K562 (cell line): ENCODE results near the gene RDH16. TPM values are rescaled to one million over a fixed set of nuclear protein-coding genes. Genes with fewer than 3 reads are reported as not detected.
A peak's percentile ranks its signal among the peaks of the same experiment; 100 is the strongest.

Experiments
- ATAC-seq: fragments of 200-7000 bp; cut with Tn5 transposase; 3 replicates; pipeline ENCODE4 v1.9.1; 2020; ENCODE audit warnings: moderate library complexity
- BruUV-seq: library from RNA; stranded (reverse); fragments of 400-500 nt; replicated peaks from 2 replicates; lab custom pipeline; 2021; lab: Mats Ljungman, UMichigan
- CTCF ChIA-PET: fragments of 300-600 bp; formaldehyde crosslinking; extraction: SDS; loops from one replicate; lab custom pipeline; 2021; ENCODE audit warnings: low intra/inter-chr PET ratio; lab: Yijun Ruan, JAX
- POLR2A ChIA-PET: fragments of 300-600, 350-650 bp; sonication (Branson Sonifier 250); formaldehyde crosslinking; extraction: SDS; loops from one replicate; lab custom pipeline; 2021; ENCODE audit warnings: antibody characterized with exemption, inconsistent platforms; lab: Yijun Ruan, JAX
- DNase-seq, 4 experiments: peaks; one replicate each; pipeline versions ENCODE4 v3.0.0 to v3.0.0-alpha.2; 2011 to 2018; ENCODE audit warnings: low spot score in 3 of 4, mixed read lengths in 3 of 4; ENCODE audit errors: extremely low read depth in 1 of 4
- FAIRE-seq: peaks from 2 replicates; lab custom pipeline; 2011; peaks lifted over from hg19 to GRCh38; lab: Jason Lieb, UNC
- H2AFZ ChIP-seq: 2 replicates; pipeline ENCODE4 v1.6.0; 2011; ENCODE audit warnings: low read depth, low read length, control low read depth, inconsistent platforms
- H3K27ac ChIP-seq: fragments of 200-600 bp; 3 replicates; pipeline ENCODE4 v1.8.0; 2011; ENCODE audit warnings: low read depth, mild to moderate bottlenecking, control low read depth, inconsistent platforms, low read length, moderate library complexity, mixed read lengths; ENCODE audit errors: extremely low read depth
- H3K27me3 ChIP-seq, 2 experiments: fragments of 300-600 bp in 1 of 2; 2 replicates in 1 of 2; 3 replicates in 1 of 2; pipeline versions ENCODE4 v1.6.0 to v1.8.0; 2011; ENCODE audit warnings: inconsistent platforms in 2 of 2, low read length in 2 of 2, mild to moderate bottlenecking in 1 of 2, mixed read lengths in 1 of 2, moderate library complexity in 1 of 2; ENCODE audit not compliant: control insufficient read depth in 2 of 2, insufficient read depth in 2 of 2
- H3K36me3 ChIP-seq: fragments of 300-600 bp; 3 replicates; pipeline ENCODE4 v1.8.0; 2011; ENCODE audit warnings: mild to moderate bottlenecking, low read length, inconsistent platforms; ENCODE audit not compliant: control insufficient read depth, insufficient read depth
- H3K4me1 ChIP-seq, 2 experiments: fragments of 200-600 bp in 1 of 2; replicated peaks in 1 of 2; 2 replicates in 1 of 2; 3 replicates in 1 of 2; pipeline versions ENCODE4 v1.5.1 to v1.8.0; 2011; ENCODE audit warnings: inconsistent platforms in 2 of 2, low read length in 2 of 2, mild to moderate bottlenecking in 1 of 2, mixed read lengths in 1 of 2, moderate library complexity in 1 of 2; ENCODE audit not compliant: control insufficient read depth in 2 of 2, insufficient read depth in 2 of 2
- H3K4me2 ChIP-seq: 2 replicates; pipeline ENCODE4 v1.6.1; 2011; ENCODE audit warnings: low read length, control low read depth, inconsistent platforms, mixed read lengths; ENCODE audit not compliant: insufficient read depth
- H3K4me3 ChIP-seq: fragments of 200-600 bp; sonication (generic), shearing (Covaris generic); 2 replicates; pipeline ENCODE4 v1.5.1; 2016; ENCODE audit warnings: control low read depth, inconsistent platforms
- H3K79me2 ChIP-seq: fragments of 200-600 bp; 3 replicates; pipeline ENCODE4 v1.8.0; 2011; ENCODE audit warnings: low read length, inconsistent platforms; ENCODE audit not compliant: control insufficient read depth, insufficient read depth
- H3K9ac ChIP-seq, 2 experiments: 2 replicates each; pipeline versions ENCODE4 v1.6.0 to v1.6.1; 2011; ENCODE audit warnings: low read depth in 2 of 2, low read length in 2 of 2, control low read depth in 1 of 2, inconsistent platforms in 1 of 2, mild to moderate bottlenecking in 1 of 2, mixed read lengths in 1 of 2; ENCODE audit not compliant: insufficient read depth in 1 of 2
- H3K9me1 ChIP-seq: one replicate; pipeline ENCODE4 v1.6.0; 2011; ENCODE audit warnings: inconsistent platforms, mild to moderate bottlenecking, low read length, moderate library complexity; ENCODE audit not compliant: control insufficient read depth, insufficient read depth
- H3K9me3 ChIP-seq: replicated peaks from 2 replicates; pipeline ENCODE4 v1.5.1; 2011; ENCODE audit warnings: low read depth, low read length, inconsistent platforms; ENCODE audit not compliant: control insufficient read depth, insufficient read depth
- H4K20me1 ChIP-seq: replicated peaks from 2 replicates; pipeline ENCODE4 v1.6.1; 2011; ENCODE audit warnings: low read length, inconsistent platforms, mixed read lengths; ENCODE audit not compliant: control insufficient read depth, insufficient read depth
- CBX2 ChIP-seq: fragments of 200-600 bp; sonication (generic); IDR thresholded peaks from one replicate; pipeline ENCODE4 v1.6.1; 2012; ENCODE audit warnings: mild to moderate bottlenecking, low read length, inconsistent platforms; ENCODE audit not compliant: insufficient read depth, poor library complexity, severe bottlenecking
- E2F6 ChIP-seq, 2 experiments: IDR thresholded peaks; 2 replicates each; pipeline ENCODE4 v1.6.1; 2011; ENCODE audit warnings: borderline replicate concordance in 1 of 2, control low read depth in 1 of 2, low read depth in 1 of 2, low read length in 1 of 2, mild to moderate bottlenecking in 1 of 2, mixed read lengths in 1 of 2, moderate library complexity in 1 of 2; ENCODE audit not compliant: insufficient read depth in 1 of 2, insufficient read length in 1 of 2, poor library complexity in 1 of 2, severe bottlenecking in 1 of 2; ENCODE audit errors: extremely low read depth in 1 of 2
- ZNF436 ChIP-seq: fragments of 250-450, 450-650 bp; sonication (Bioruptor Pico); formaldehyde crosslinking; IDR thresholded peaks from 2 replicates; pipeline ENCODE4 v1.7.0; 2020; ENCODE audit warnings: mild to moderate bottlenecking
- WGBS: fragments of 100-300 bp; shearing (Covaris generic); methylation state at CpG from one replicate; pipeline ENCODE4 v1.1.6; 2016; ENCODE audit warnings: low coverage, mixed read lengths; ENCODE audit not compliant: insufficient coverage; ENCODE audit errors: missing lambda C conversion rate; 5-methylcytosine and 5-hydroxymethylcytosine counted together
- in situ Hi-C: fragments of 300-500 bp; cut with MboI; formaldehyde crosslinking; loops from 4 replicates; pipeline ENCODE4 v1.15.0; 2018; ENCODE audit warnings: inconsistent platforms, mixed read lengths
- intact Hi-C: fragments of 100-400 bp; cut with micrococcal nuclease; formaldehyde crosslinking; loops from 2 replicates; pipeline ENCODE4 v1.14.2; 2022
- polyA plus RNA-seq, 8 experiments: library from polyadenylated mRNA; depleted of rRNA in 4 of 8; stranded (reverse) in 5 of 8; unstranded in 3 of 8; fragments of >200 nt; fragmentation: Nextera tagmentation in 2 of 8; fragmentation: Illumina TruSeq in 1 of 8; extraction: Ambion mirVana in 2 of 8; extraction: Trizol in 1 of 8; gene quantifications; 2 replicates each; pipeline versions ENCODE4 v1.2.1 to v1.2.3, GENCODE V29; 2011 to 2014; ENCODE audit warnings: inconsistent platforms in 1 of 8, missing spikeins in 1 of 8
- total RNA-seq, 7 experiments: library from RNA; depleted of rRNA in 6 of 7; stranded (reverse); fragments of >200 nt in 6 of 7; fragmentation: Illumina TruSeq in 2 of 7; extraction: Trizol in 2 of 7; gene quantifications; 2 replicates each; pipeline versions ENCODE4 v1.2.1 to v1.2.3, GENCODE V29; 2011 to 2021; ENCODE audit warnings: low replicate concordance in 1 of 7

The RDH16 gene
- total and polyA plus RNA-seq, 9 of the 15 experiments (the other 6 are each of a cell fraction or from before 2014, with no cell fraction given), result 0.11 to 0.52 (median 0.22) TPM; not detected in 1

GRCh38 chr12:56993346-56993745 lies 35.9 kb upstream of the RDH16 start:
- Histone ChIP-seq H3K4me3 (no peak overlapping the region), H4K20me1 (no peaks in the 10 kb centered on the region), H3K4me1 (peaks cover 39 to 41% of the 10 kb centered on the region in 2 experiments), H3K27ac (no peak overlapping the region), H2AFZ (no peak overlapping the region), H3K9me3 (no peaks in the 10 kb centered on the region), H3K79me2 (no peaks in the 10 kb centered on the region), H3K9me1 (no peaks in the 10 kb centered on the region), H3K4me2 (no peak overlapping the region), H3K36me3 (0 out of 3 replicates have a peak, but pooled peaks cover 2% of the 10 kb centered on the region), H3K9ac (no peak overlapping the region), H3K27me3 (no peaks in the 10 kb centered on the region)
- intact Hi-C loops, result no loop called here
- BruUV-seq, result no TSS peak
- FAIRE-seq (no peak), DNase-seq (no peak), ATAC-seq (no peak)
- CTCF ChIA-PET, result no interaction called here
- no peak for TF ChIP-seq CBX2
- peak in 1 of 2 experiments; percentile 10 for TF ChIP-seq E2F6 (IDR thresholded peaks at IDR 0.05; ENCODE audit: borderline replicate concordance in 1 of 2, extremely low read depth in 1 of 2, insufficient read depth in 1 of 2, insufficient read length in 1 of 2, low read depth in 1 of 2, low read length in 1 of 2, poor library complexity in 1 of 2, severe bottlenecking in 1 of 2)
- no peak for TF ChIP-seq ZNF436 (CRISPR knock-in tag)
- in situ Hi-C loops, result no loop called here
- 71% methylated on average over 10 of the region's 10 CpGs for WGBS
- POLR2A ChIA-PET, result interaction anchor here (0.6 to 4.6 kb wide), 3 partner anchors 11 to 72 kb away, joined by 3 to 23 read pairs (median 4); no protein-coding TSS in a partner anchor
